NCI-H2171 treated with DMSO at 0.1 percent for 48 hours (cell line): ENCODE measurements around the gene MAPK8IP3.

Experiments
- DNase-seq: peaks from one replicate; lab custom pipeline; 2025; lab: John Stamatoyannopoulos, UW

The MAPK8IP3 gene

DNA sequence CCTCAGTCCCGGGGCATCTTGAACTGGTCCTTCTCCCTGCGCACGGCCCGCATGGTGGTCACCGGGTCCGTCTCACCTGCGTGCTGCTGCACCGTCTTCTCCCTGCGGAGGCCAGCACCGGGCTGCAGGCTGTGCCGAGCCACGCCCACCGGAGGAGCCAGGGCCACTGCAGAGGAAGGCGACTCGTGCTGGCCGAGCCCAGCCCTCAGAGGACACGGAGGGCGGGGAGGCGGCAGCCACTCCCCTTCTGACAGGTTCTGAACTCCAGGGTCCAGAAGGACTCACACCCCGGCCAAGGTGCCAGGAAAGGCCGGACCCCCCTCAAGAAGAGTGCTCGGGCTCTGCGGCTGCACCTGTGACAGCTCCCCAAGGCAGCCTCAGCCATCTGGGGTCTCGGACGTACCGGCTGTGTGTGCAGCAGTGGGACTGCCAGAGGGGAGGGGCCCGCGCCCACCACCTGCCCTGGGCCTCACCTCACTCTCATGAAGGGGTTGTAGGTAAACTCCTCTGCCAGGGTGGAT lies 103.3 kb downstream of the MAPK8IP3 start:
- no peak for DNase-seq

DNA sequence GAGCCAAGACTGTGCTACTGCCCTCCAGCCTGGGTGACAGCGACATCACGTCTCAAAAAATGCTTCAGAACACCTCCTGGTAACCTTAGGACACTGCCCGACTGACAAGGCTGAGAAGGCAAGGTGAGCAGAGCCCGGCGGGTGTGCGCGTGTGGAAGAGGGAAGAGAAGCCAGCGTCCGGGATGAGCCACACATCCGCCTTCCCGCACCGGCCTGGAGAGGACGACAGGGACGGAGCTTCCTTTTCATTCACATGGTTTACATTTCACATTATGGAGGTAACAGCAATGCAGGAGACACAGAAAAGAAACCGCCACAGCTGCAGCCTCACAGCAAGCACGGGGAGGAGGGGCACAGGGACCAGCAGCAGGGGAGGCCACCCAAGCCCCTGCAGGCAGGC lies 104.1 kb downstream of the MAPK8IP3 start:
- no peak for DNase-seq

DNA sequence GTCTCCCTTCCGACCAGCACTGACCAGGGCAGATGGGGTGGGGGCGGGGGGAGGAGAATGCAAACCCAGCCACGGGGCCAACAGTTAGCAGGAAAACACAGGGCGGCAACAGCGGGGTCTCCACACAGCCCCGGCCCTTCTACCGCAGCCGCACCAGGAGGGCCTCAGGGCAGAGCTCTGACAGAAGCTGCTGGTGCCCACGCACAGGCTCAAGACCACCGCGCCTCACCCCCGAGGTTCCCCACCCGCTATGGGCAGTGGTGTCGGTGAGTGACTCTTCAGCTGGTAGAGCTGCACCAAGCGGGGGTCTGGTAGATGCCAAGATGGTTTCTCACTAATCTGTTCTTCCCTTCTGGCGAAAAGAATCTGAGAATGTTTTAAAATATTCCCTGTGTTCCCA lies 104.5 kb downstream of the MAPK8IP3 start:
- DNase-seq = no peak

DNA sequence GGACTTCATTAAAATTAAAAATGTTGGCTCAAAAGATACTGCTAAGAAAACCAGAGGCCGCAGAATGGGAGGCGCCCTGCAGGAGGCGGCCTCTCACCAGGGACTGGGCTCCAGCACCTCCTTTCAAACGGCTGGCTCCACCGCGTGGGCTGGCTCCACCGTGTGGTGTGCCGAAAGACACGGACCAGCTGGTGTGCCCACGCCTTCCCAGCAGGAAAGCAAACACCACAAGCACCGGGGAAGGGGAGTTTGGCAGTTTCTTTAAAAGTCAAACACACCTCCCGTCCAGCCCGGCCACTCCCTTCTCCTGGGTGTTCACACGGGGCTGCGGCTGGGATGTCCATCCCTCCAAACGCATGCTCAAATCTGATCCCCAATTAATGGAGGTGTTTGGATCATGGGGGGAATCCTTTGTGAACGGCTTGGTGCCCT lies 106.8 kb downstream of the MAPK8IP3 start:
- peak; percentile 78 for DNase-seq

DNA sequence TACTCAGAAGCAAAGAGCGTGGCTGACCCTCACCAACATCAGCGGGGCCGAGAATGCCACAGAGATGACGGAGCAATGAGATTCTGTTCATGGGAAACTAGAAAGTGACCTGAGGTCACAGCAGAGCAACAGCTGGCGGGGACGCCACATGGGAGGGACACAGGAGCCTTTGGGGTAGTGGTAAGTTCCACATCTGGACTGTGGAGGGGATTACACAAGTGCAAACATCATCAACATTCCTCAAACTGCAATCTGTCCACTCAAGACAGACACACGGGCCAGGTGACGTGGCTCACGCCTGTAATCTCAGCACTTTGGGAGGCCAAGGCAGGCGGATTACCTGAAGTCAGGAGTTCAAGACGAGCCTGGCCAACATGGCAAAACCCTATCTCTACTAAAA lies 109.5 kb downstream of the MAPK8IP3 start:
- DNase-seq = no peak

DNA sequence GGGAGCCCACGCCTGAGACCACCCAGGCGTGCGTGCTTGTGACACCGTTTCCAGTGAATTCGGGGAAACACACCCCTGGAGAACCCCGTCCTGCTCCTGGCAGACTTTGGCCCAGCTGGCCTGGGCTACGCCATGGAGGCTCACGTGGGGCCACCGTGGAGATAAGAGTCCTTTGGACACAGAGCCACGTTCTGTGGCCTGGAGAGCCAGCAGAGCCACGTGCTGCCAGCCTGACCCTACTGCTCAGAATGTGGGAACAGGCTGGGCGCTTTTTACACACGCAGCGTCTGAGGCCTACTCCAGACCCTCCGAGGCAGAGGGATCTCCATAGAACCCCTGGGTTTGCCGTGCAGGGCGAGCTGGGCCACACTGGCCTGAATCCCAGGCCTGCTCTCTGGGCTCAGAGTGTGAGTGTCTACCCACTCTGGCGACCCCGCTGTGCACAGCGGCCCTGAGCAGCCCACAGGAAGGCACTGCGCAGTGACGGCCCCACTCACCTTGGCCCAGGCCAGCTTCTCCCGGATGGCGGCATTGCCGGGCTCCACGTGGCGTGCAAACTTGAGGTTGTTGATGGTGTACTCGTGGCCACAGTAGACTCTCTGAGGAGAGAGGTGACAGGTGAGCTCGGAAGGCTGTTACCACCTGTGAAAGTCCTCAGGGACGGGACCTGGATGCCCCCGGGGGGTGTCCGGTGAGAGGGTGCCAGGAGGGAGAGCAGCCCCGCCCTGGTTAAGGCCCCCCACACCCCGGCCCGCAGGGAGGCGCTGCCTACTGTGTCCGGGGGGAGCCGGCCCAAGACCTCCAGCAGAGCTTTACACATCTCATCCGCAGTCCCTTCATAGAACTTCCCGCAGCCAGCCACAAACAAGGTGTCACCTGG lies 110.6 kb downstream of the MAPK8IP3 start:
- DNase-seq = no peak

DNA sequence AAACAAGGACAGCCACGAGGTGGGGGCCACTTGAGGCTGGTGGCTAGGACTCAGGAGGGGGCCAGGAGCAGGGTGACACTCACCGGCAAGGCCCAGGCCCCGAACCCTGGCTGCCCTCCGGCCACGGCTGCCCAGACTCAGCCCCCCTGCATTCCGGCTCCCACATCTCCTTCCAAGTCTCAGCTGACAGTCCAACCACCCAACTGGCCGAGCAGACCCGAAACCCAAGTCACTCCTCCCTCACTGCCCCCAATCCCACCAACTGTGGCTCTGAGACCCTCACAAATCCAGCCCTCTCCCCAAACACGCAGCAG lies 111.2 kb downstream of the MAPK8IP3 start:
- DNase-seq = no peak

DNA sequence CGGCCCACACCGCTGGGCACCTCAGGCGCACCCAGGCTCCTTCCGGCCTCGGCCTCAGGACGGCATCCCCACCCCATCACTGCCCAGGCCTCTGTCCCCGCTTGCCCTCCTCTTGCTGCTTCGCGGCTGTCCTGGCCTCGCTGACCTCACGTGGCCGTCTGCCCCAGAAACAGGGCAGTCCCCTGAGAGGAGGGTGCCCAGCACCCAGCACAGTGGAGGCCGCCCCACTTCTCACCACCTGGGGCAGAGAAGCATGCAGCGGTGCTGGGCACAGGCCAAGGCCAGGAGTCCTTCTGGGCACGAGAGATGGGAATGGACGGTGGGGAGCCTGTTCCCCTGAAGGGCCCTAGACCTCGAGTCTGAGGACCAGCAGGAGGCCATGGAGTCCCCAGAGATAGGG lies 111.7 kb downstream of the MAPK8IP3 start:
- DNase-seq = no peak

DNA sequence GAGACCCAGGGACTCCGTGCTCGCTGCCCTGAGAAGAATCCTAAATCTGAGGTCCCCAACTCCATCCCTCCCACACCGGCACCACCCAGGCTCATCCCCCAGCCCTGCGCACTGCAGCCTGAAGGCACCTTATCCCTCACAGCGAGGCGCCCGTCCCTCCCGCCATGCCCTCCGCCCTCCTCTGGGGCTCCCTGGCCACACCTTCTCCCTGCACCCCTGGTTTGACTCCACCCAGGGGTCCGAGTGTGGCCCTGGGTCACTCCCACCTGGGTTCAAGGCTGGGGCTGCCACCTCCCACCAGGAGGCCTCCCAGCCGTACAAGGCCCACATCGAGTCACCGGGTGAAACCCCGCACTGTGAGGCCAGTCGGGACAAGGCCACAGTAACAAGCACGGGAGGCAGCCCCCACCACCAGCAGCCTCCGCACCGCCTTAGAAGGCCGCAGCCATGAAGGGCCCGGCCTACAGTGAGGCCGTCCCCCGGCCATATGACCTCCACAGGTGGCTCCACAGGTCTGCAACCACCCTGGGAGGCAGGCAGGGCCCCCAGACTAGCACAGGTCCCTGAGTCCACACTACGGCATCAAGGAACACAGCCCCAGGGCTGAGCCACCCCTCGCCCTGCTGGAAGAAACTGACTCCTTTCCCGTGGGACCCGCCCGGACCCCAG lies 112.3 kb downstream of the MAPK8IP3 start:
- no peak for DNase-seq

DNA sequence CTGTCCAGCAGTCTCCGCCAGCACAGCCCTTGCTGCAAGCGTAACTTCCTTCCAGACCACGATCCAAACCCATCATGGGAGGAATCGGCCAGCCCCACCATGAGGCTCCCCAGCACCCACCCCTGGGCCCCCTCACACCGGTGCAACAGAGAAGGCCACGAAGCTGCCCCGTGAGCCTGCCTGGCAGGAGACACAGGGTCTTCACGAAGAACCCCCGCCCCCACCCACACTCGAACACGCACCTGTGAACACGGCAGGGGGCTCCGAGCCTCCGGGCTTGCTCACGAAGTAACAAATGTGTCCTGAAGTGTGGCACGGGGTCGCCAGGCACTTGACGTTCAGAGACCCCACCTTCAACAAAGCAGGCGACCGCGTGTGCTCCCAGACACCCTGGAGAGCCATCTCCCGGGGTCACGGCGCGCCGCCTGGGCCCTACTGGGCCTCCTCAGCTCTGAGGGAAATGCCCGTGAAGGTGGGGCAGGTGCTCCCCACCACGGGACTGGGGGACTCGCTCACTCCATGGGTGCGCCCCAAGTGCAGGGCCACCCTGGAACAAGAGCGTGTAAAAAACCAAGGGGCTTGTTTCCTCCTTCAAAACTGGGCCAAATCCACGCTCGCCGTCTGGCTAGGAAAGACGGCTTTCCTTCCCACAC lies 113.0 kb downstream of the MAPK8IP3 start:
- DNase-seq = no peak

DNA sequence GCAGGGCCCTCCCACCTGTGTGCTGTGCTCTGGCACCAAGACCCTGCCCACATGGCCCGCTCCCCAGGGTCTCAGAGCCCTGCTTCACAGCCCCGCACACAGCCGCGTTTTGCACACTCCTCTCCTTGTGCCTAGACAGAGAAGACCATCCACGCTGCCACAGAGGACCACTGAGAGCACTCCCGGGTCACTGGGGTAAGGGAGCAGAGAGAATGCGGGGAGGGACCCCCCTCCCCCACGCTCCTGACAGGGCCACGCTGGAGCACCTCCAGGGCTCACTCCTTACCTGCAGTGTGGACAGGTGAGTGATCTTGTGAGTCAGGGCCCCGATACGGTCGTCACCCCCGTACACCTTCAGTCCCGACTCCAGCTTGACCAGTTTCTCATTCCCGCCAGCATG lies 113.6 kb downstream of the MAPK8IP3 start:
- DNase-seq = no peak
